Cardiac fibroblast (primary cell): ENCODE data around the gene OR4K2.
"Not testable (repeated sequence)": the region's sequence is repeated elsewhere in the genome, so short reads cannot be mapped to it uniquely, and the experiment has no call there.

Source experiments
- DNase-seq, 2 donors: peaks; one replicate each; pipeline versions ENCODE4 v3.0.0 to v3.0.0-alpha.2; 2010; ENCODE audit warnings: low read depth in 2 of 2
- H3K4me3 ChIP-seq, 2 donors: replicated peaks in 1 of 2; 1 replicate in 1 of 2; 2 replicates in 1 of 2; pipeline ENCODE4 v1.5.1; 2011; ENCODE audit warnings: low read depth in 2 of 2, low read length in 2 of 2, mild to moderate bottlenecking in 2 of 2, moderate library complexity in 1 of 2
- CTCF ChIP-seq: IDR thresholded peaks from one replicate; pipeline ENCODE4 v1.5.1; 2011; ENCODE audit warnings: low read depth, mild to moderate bottlenecking, low read length, inconsistent platforms

OR4K2 gene

GRCh38 chr14:19874842-19875241 lies at the start of gene OR4K2:
Gene OR4K2 (plus strand): TSS chr14:19875142. CDS start chr14:19876268, 1,126 bp downstream.
- no peak within 1 kb of the TSS for H3K4me3 ChIP-seq
- DNase-seq: no peak
- no peak for TF ChIP-seq CTCF

- DNase-seq, H3K4me3 ChIP-seq: not testable (repeated sequence)
Measured at GRCh38 chr14:19827626-19828244, 47.2 kb upstream of the OR4K2 start.

GRCh38 chr14:19828314-19828713 lies 46.6 kb upstream of the OR4K2 start:
- no peak for DNase-seq
- no peak overlapping the region for H3K4me3 ChIP-seq
- no peak for TF ChIP-seq CTCF

DNA sequence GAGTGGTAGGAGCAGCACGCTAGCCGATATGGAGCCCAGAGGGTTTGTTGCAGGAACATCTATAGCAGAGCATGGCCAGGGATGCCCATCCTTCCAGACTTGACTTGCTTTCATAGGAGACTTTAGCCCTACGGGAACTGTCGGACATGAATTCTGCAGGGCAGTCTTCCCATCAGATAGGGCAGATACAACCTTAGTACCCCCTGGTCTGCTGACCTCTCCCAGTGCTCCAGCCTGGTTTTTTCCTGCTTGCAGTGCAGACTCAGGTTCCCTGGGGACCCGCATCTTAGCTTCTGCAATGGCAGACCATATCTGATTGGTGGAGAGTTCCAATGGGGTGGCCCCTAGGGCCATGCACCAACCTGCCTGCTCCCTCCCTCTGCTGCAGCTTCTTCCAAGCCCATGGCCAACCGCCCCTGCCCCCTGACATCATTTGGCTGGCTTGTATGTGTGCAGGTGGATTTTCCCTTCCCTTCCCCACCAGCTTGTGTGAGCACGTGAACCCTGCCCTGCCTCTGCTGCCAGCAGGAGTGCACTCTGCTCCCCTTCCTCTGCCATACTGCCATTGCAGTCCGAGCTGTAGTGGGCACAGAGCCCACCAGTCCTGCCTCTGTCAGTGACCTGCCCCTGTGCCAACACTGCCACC lies 40.6 kb upstream of the OR4K2 start:
- not testable (repeated sequence) for DNase-seq, H3K4me3 ChIP-seq

- H3K4me3 ChIP-seq: no peak overlapping the region
- no peak for DNase-seq
- no peak for TF ChIP-seq CTCF
Measured at GRCh38 chr14:19838433-19838832, 36.5 kb upstream of the OR4K2 start.

DNA sequence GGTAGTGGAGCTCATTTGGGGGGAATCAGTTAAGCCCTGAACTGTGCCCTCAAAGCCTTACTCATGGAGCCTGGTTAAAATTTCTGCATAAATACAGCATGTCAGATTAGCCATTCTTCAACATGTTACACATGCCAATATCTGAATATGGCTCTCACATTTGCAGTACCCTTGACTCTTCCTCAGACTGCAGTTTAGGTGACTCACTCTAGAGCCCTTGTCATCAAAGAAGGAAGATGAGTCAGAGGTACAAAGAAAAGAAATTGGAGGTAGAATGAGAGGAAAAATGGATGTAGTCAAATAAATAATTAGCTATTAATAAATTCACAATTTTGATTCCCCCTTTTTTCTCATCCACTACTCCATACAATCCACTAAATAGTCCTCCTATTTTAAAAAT lies 23.6 kb upstream of the OR4K2 start:
- no peak overlapping the region for H3K4me3 ChIP-seq
- no peak for TF ChIP-seq CTCF
- DNase-seq: peak in 1 of 2 donors; percentile 5

DNA sequence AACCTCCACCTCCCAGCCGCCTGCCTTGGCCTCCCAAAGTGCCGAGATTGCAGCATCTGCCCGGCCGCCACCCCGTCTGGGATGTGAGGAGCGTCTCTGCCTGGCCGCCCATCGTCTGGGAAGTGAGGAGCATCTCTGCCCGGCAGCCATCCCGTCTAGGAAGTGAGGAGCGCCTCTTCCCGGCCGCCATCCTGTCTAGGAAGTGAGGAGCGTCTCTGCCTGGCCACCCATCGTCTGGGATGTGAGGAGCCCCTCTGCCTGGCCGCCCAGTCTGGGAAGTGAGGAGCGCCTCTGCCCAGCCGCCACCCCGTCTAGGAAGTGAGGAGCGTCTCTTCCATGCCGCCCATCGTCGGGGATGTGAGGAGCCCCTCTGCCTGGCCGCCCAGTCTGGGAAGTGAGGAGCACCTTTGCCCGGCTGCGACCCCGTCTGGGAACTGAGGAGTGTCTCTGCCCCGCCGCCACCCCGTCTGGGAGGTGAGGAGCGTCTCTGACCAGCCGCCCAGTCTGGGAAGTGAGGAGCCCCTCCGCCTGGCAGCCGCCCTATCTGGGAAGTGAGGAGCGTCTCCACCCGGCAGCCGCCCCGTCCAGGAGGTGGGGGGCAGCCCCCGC lies 8.8 kb upstream of the OR4K2 start:
- not testable (repeated sequence) for DNase-seq, H3K4me3 ChIP-seq

GRCh38 chr14:19873178-19873577 lies 1.8 kb upstream of the OR4K2 start:
- no peak for DNase-seq
- no peak overlapping the region for H3K4me3 ChIP-seq
- TF ChIP-seq CTCF: no peak
